HPDE6-E6E7 (cell line): ENCODE data around the gene KPNA6.
"Not testable (repeated sequence)": the region's sequence is repeated elsewhere in the genome, so short reads cannot be mapped to it uniquely, and the experiment has no call there.

Source experiments
- DNase-seq: peaks from one replicate; pipeline ENCODE4 v3.0.0; 2011; ENCODE audit warnings: missing footprints; ENCODE audit errors: extremely low spot score

Gene KPNA6

DNA sequence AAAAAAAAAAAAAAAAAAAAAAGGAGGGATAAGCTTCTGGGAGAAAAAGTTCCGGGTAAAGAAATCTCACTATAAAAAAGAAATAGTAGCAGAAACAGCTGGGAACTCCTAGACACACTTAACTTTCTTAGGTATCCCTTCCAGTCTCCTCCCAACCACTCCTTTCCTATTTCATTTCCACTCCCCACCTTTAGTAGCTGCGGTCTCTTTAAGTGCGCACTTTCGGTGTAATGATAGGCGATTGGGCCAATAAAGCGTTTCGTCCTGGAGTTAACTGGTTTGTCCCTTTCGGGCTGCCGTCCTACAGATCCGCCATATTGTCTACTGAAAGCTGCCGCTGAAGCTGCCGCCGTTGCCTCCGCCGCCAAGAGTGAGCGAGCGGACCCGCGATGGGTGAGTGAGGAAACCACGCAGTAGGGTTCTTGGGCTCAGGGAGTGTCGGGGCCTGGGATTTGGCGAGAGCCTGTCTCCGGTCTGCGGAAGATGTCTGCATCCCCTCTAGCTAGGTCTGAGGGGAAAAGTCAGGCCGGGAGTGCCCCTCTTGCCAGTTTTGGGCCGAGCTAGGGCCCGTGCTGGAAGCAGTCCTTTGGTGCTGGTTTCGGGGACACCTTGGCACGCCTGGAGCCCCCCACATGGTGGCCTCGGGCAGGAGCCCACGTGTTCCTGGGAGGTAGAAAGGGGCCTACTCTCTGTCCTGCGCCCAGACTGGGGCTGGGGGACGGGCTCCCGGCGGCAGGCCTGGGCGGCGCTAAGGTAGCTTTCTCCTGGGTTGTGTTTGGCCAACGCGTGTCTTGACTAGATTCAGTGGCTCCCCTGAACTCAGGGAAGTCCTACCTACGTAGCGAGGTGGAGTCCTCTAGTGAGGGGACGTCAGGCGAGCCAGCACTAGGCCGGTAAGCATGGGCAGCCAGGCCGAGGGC, at the start of gene KPNA6:
TSS of gene KPNA6 (plus strand) at position 315 of the 920 bp plus-strand sequence. CDS start at position 390, 75 bp downstream.
- peak; percentile 79 for DNase-seq

GRCh38 chr1:32060914-32061313, 46.9 kb upstream of the KPNA6 start:
- no peak for DNase-seq

GRCh38 chr1:32062867-32063230, 45.0 kb upstream of the KPNA6 start:
- no peak for DNase-seq

DNA sequence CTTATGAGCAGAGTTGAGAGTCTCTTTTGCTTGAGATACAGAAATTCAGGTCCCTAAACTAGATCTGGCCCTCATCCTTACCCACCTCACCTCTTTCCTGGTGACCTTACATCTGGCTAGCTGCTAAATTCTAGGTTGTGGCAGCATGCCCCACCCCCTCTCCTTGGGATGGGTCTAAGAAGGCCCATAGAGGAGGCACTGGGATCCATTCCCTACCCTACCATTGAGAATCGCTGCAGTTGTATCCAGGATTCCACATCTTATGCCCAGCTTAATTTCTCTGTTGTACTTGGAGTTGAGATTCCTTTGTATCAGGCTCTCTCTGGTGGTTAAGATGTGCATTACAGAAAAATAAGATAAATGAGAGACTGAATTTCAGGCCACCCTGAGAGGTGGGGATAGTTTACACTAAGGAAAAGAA, 44.6 kb upstream of the KPNA6 start:
- peak; percentile 37 for DNase-seq

GRCh38 chr1:32065613-32066488, 42.0 kb upstream of the KPNA6 start:
- not testable (repeated sequence) for DNase-seq

GRCh38 chr1:32066489-32066873, 41.4 kb upstream of the KPNA6 start:
- peak; percentile 52 for DNase-seq

GRCh38 chr1:32068957-32069588, 38.8 kb upstream of the KPNA6 start:
- no peak for DNase-seq

GRCh38 chr1:32071758-32072621, 35.9 kb upstream of the KPNA6 start:
- no peak for DNase-seq

GRCh38 chr1:32072622-32073298, 35.1 kb upstream of the KPNA6 start, which contains the start of gene TMEM39B:
Gene TMEM39B, plus strand, starts transcription at chr1:32072939. Its CDS starts 109 bp downstream, at chr1:32073048.
- DNase-seq = peak; percentile 81

- DNase-seq = no peak
These were observed 34.3 kb upstream of the KPNA6 start for GRCh38 chr1:32073299-32074229.

DNA sequence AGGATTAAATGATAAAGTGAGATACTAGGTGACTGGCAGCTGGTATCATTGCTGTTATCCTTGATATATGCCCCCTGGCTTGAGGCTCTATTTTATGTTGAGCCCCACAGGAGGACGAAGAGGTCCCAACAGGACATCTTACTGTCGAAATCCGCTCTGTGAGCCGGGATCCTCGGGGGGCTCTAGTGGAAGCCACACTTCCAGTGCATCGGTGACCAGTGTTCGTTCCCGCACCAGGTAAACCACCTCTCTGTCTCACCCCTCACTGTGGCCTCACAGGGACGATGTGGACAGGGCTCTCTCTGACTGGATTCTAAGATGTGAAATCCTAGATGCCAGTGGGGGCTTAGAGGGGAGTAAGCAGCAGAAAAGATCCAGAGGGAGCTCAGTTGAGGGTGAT, 33.0 kb upstream of the KPNA6 start:
- no peak for DNase-seq

DNA sequence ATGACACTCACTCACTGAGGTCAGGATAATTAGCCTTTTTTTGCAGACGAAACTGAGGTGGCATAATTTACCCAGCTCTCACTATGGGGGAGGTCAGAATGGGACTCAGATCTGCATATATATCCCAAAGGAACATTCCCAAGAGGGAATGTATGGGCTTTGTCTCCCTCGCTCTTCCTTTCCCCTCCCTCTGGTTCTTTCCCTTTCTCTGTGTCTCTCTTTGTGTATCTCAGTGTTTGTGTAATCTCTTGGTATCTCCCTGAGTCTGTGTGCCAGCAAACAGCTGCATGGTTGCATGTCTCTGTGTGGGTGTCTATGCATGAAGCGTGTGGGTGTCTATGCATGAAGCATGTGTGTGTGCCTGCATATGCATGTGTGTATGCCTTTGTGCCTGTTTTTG, 30.4 kb upstream of the KPNA6 start:
- DNase-seq = no peak

DNA sequence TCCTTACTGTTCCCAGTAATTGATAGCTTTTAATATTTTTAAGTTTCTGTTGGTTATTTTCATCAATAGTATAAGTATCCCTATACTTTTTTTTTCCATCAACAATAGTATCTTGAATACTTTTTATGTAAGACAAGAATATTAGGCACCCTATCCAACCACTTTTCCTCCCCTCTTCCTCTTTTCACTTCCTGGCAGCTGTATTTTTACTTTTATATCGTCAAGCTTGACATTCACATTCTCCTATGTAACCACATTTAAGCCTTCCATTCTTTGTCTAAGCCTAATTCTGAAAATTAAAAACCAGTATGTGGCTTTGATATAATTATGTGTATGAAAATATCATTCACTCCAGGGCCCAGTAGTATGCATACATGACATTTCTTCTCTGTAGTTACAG, 25.8 kb upstream of the KPNA6 start:
- DNase-seq = no peak

DNA sequence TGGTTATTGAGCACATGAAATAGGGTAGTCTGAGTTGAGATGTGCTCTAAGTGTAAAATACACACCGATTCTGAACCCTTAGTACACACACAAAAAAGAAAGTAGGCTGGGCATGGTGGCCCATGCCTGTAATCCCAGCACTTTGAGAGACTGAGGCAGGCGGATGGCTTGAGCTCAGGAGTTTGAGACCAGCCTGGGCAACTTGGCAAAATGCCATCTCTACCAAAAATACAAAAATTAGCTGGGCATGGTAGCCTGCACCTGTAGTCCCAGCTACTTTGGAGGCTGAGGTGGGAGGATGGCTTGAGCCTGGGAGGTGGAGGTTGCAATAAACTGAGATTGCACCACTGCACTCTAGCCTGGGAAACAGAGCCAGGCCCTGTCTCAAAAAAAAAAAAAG, 21.5 kb upstream of the KPNA6 start:
- not testable (repeated sequence) for DNase-seq

DNA sequence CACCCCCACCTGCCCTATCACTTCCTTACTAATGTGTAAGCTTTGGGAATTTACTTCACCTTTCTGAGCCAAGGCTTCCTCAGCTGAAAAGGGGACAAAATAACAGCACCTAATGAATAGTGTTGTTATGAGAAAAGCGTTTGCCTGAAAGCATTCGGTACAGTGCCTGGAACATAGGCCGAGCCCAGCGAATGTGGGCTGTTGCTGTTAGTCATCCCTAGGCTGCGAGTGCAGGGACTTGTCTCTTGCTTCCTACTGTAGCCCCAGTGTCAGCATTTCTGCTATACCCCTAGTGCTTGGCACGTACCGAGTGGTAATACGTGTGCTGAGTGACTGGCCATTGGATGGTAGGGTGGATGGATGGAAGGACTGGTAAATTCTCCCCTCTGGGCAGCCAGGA, 16.7 kb upstream of the KPNA6 start:
- no peak for DNase-seq

GRCh38 chr1:32091591-32091990, 16.3 kb upstream of the KPNA6 start:
- DNase-seq = no peak

DNA sequence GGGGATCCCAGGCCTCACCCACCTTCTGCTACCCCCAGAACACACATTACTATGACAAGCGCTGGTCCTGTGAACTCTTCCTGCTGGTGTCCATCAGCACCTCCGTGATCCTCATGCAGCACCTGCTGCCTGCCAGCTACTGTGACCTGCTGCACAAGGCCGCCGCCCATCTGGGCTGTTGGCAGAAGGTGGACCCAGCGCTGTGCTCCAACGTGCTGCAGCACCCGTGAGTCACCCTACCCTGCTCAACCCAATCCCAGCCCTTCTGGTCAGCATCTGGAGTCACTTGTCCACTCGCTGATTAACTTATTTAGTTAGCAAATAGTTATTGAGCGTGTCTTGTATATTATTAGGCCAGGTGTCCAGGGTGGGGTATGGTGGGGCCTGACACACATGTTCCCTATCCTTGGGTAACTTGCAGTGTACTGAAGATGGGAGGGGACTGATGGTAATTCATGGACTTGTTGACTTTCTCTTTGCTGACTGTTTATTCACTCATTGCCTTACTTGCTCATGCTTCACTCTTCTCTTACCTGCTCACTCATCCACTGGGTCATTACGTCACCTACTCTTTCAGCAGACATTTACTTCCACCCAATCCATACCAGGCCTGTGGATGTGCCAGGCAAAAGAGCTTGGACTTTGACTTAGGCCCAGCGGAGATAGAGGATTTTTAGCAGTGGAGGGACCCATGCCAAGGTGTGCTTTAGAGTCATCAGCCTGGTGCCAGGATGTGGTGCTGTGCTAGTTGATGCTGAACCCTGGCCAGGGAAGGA, 12.9 kb upstream of the KPNA6 start:
- DNase-seq = peak; percentile 23

DNA sequence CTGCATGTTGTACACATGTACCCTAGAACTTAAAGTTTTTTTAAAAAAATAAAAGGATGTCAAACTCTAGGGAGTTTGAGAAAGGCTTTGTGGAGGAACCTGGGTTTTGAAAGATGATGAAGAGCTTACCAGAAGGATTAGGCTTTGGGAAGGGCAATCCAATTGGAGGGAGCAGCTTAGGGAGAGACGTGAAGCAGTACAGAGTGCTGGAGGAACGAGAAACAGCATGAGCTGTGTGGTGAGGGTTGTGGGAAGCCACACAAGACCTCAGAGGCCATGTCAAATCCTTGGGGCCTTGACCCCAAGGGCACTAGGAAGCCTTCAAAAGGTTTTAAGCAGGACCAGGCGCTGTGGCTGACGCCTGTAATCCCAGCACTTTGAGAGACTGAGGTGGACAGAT, 8.4 kb upstream of the KPNA6 start:
- no peak for DNase-seq

GRCh38 chr1:32100359-32100758, 7.5 kb upstream of the KPNA6 start:
- DNase-seq = no peak
